ENCODE measurements around the gene DLGAP5. TPM values are rescaled to one million over a fixed set of nuclear protein-coding genes. Genes with fewer than 3 reads are reported as not detected.

DLGAP5 gene
- polyA plus RNA-seq, 1 donor (not counting 4 experiments of a cell fraction or from before 2014, with no cell fraction given), result 15.3 TPM

DNA sequence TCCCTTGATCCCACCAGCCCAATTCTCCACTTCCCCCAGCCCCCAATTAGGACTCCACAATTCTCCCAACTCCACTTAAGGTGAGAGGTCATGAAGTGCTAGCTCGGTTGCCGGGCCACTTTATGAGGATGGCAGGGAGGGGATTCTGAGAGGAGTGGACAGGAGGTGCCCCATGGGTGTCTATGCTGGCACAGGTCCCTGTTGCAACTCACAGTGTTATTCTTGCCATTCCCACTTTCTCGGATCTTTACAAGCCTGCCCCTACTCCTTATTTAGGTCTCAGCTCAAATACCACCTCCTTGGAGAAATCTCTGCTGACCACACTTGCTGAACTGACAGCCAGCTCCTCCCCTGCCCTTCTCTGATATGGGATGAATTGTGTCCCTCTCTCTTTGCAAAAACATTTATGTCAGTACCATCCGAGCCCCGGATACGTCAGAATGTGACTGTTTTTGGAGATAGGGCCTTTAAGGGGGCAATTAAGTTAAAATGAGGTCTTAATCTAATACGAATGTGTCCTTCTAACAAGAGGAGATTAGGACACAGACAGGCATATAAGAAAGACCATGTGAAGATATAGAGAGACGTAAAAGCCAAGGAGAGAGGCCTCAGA is 66.5 kb downstream of the DLGAP5 start:
- dilution Hi-C loops (cut with MboI; ENCODE audit: extremely low pct_ligation_motif_present, low sequenced_read_pairs), result no loop called here
- no peak for TF ChIP-seq EZH2 (IDR thresholded peaks at IDR 0.05; ENCODE audit: low read length)
- TF ChIP-seq, protein P1, sequence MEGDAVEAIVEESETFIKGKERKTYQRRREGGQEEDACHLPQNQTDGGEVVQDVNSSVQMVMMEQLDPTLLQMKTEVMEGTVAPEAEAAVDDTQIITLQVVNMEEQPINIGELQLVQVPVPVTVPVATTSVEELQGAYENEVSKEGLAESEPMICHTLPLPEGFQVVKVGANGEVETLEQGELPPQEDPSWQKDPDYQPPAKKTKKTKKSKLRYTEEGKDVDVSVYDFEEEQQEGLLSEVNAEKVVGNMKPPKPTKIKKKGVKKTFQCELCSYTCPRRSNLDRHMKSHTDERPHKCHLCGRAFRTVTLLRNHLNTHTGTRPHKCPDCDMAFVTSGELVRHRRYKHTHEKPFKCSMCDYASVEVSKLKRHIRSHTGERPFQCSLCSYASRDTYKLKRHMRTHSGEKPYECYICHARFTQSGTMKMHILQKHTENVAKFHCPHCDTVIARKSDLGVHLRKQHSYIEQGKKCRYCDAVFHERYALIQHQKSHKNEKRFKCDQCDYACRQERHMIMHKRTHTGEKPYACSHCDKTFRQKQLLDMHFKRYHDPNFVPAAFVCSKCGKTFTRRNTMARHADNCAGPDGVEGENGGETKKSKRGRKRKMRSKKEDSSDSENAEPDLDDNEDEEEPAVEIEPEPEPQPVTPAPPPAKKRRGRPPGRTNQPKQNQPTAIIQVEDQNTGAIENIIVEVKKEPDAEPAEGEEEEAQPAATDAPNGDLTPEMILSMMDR (optimal IDR thresholded peaks at IDR 0.05 in 1 of 3, IDR thresholded peaks at IDR 0.05 in 1 of 3, conservative IDR thresholded peaks at IDR 0.05 in 1 of 3; ENCODE audit: extremely low read depth in 1 of 3, insufficient read depth in 2 of 3, low read length in 3 of 3), result no peak
- Histone ChIP-seq H3K9me3 (ENCODE audit: control insufficient read depth, low read depth, low read length) (no peaks in the 10 kb centered on the region), H3K9me1 (ENCODE audit: control insufficient read depth, extremely low read depth, insufficient read depth, low read length) (no peaks in the 10 kb centered on the region), H4K20me1 (ENCODE audit: control insufficient read depth, extremely low read depth, insufficient read depth, low read length) (no peaks in the 10 kb centered on the region), H3K4me1 (ENCODE audit: control insufficient read depth, extremely low read depth, insufficient read depth, low read length) (peaks cover 38% of the 10 kb centered on the region), H3K79me2 (ENCODE audit: control insufficient read depth, insufficient read depth, low read length) (peaks cover 6% of the 10 kb centered on the region), H3K9ac (ENCODE audit: control insufficient read depth, extremely low read depth, insufficient read depth, low read length) (no peak overlapping the region), H3K4me2 (ENCODE audit: control insufficient read depth, extremely low read depth, insufficient read depth, low read depth, low read length) (no peak overlapping the region), H3K27me3 (ENCODE audit: control insufficient read depth, extremely low read depth, insufficient read depth, low read length) (no peaks in the 10 kb centered on the region), H3K4me3 (ENCODE audit: control insufficient read depth in 2 of 3, extremely low read depth in 1 of 3, insufficient read depth in 2 of 3, low read depth in 1 of 3, low read length in 3 of 3) (no peak overlapping the region), H3K27ac (ENCODE audit: control insufficient read depth, insufficient read depth, low read length) (no peak overlapping the region), H2AFZ (ENCODE audit: control insufficient read depth, low read length) (no peak overlapping the region), H3K36me3 (ENCODE audit: control insufficient read depth in 2 of 2, extremely low read depth in 1 of 2, insufficient read depth in 2 of 2, low read length in 2 of 2) (no peaks in the 10 kb centered on the region)
- FAIRE-seq, result no peak
- DNase-seq (ENCODE audit: low read depth, low spot score), result no peak

DNA sequence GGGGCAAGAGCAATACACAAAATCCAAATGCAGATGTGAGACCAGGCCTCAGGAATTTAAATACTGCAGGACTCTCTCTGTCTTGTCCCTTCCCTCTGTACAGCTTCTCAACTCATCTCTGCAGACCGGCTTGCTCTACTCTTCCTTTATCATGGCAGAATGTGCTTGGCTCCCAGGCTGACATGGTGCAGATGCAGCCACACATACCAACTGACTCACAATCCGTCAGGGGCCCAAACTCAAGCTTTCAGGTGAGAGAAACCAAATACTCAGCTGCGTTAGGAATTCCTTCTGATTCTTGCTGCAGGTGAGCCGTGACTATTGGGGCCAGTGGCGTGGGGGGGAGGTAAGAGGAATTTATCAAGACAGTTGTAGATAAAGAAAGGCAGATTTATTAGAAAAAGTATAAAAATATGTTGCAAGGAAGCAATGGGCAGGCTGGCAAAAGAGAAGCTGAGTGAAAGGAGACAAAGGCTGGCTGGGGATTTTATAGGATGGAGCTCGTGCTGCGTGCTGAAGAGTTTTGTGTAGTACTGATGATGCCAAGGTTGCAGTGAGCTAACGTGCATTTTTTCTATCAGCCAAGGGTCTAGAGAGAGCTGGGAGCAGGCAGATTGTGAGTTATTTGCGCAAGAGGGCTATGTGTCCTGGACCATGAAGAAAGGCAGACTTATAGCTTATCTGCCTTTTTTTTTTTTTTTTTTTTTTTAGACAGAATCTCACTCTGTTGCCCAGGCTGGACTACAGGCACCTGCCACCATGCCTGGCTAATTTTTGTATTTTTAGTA is 67.3 kb downstream of the DLGAP5 start:
- Histone ChIP-seq H3K4me1 (ENCODE audit: control insufficient read depth, extremely low read depth, insufficient read depth, low read length) (peaks cover 38% of the 10 kb centered on the region), H3K27ac (ENCODE audit: control insufficient read depth, insufficient read depth, low read length) (no peak overlapping the region), H2AFZ (ENCODE audit: control insufficient read depth, low read length) (no peak overlapping the region), H3K9me1 (ENCODE audit: control insufficient read depth, extremely low read depth, insufficient read depth, low read length) (no peaks in the 10 kb centered on the region), H3K79me2 (ENCODE audit: control insufficient read depth, insufficient read depth, low read length) (no peaks in the 10 kb centered on the region), H3K4me2 (ENCODE audit: control insufficient read depth, extremely low read depth, insufficient read depth, low read depth, low read length) (no peak overlapping the region), H3K27me3 (ENCODE audit: control insufficient read depth, extremely low read depth, insufficient read depth, low read length) (no peaks in the 10 kb centered on the region), H3K4me3 (ENCODE audit: control insufficient read depth in 2 of 3, extremely low read depth in 1 of 3, insufficient read depth in 2 of 3, low read depth in 1 of 3, low read length in 3 of 3) (no peak overlapping the region), H3K36me3 (ENCODE audit: control insufficient read depth in 2 of 2, extremely low read depth in 1 of 2, insufficient read depth in 2 of 2, low read length in 2 of 2) (no peaks in the 10 kb centered on the region), H3K9me3 (ENCODE audit: control insufficient read depth, low read depth, low read length) (no peaks in the 10 kb centered on the region), H4K20me1 (ENCODE audit: control insufficient read depth, extremely low read depth, insufficient read depth, low read length) (no peaks in the 10 kb centered on the region), H3K9ac (ENCODE audit: control insufficient read depth, extremely low read depth, insufficient read depth, low read length) (no peak overlapping the region)
- no peak for FAIRE-seq
- no peak for DNase-seq (ENCODE audit: low read depth, low spot score)
- no peak for TF ChIP-seq EZH2 (IDR thresholded peaks at IDR 0.05; ENCODE audit: low read length)
- TF ChIP-seq, protein P1 (optimal IDR thresholded peaks at IDR 0.05 in 1 of 3, IDR thresholded peaks at IDR 0.05 in 1 of 3, conservative IDR thresholded peaks at IDR 0.05 in 1 of 3; ENCODE audit: extremely low read depth in 1 of 3, insufficient read depth in 2 of 3, low read length in 3 of 3), result no peak
- dilution Hi-C loops (cut with MboI; ENCODE audit: extremely low pct_ligation_motif_present, low sequenced_read_pairs), result no loop called here
